ENCODE data around the gene ANKRD45. TPM values are rescaled to one million over a fixed set of nuclear protein-coding genes. Genes with fewer than 3 reads are reported as not detected.

Gene ANKRD45
- total RNA-seq, 1 experiment from 2014 or later = 2.2 TPM

GRCh38 chr1:173661271-173661670 lies 8.4 kb downstream of the ANKRD45 start (continued):
- no peak for TF ChIP-seq ZNF263 (CRISPR knock-in tag; IDR thresholded peaks at IDR 0.05; ENCODE audit: low read depth)
- TF ChIP-seq KAT7 (CRISPR knock-in tag; IDR thresholded peaks at IDR 0.05; ENCODE audit: borderline replicate concordance) = no peak
- no peak for TF ChIP-seq ZNF317 (CRISPR knock-in tag; IDR thresholded peaks at IDR 0.05; ENCODE audit: borderline replicate concordance, low read depth)
- no peak for TF ChIP-seq MAX (CRISPR knock-in tag; IDR thresholded peaks at IDR 0.05)
- no peak for TF ChIP-seq GTF2I (CRISPR knock-in tag; conservative IDR thresholded peaks at IDR 0.05)
- no peak for TF ChIP-seq AFF4 (CRISPR knock-in tag; IDR thresholded peaks at IDR 0.05; ENCODE audit: borderline replicate concordance)
- no peak for TF ChIP-seq PREB (CRISPR knock-in tag; IDR thresholded peaks at IDR 0.05; ENCODE audit: borderline replicate concordance)
- TF ChIP-seq NFYB (CRISPR knock-in tag; conservative IDR thresholded peaks at IDR 0.05; ENCODE audit: low read depth) = no peak
- no peak for TF ChIP-seq E2F5 (CRISPR knock-in tag; IDR thresholded peaks at IDR 0.05)
- TF ChIP-seq JAZF1 (CRISPR knock-in tag; IDR thresholded peaks at IDR 0.05) = no peak
- no peak for TF ChIP-seq TEAD1 (CRISPR knock-in tag; IDR thresholded peaks at IDR 0.05)
- TF ChIP-seq NR3C1 (CRISPR knock-in tag; conservative IDR thresholded peaks at IDR 0.05; ENCODE audit: low read depth) = no peak

- Mint-ChIP-seq H3K27ac (peak overlapping the region; percentile 14; the same call in 1 of the 2 replicates), H3K36me3 (peaks cover 19% of the 10 kb centered on the region), H3K4me3 (no peak overlapping the region), H3K27me3 (ENCODE audit: low read depth) (no peaks in the 10 kb centered on the region), H3K9me3 (peaks cover 35% of the 10 kb centered on the region), H3K4me1 (peaks cover 8% of the 10 kb centered on the region)
- ChIA-PET POLR2A (no interaction called here), CTCF (no interaction called here)
- ATAC-seq = no peak
- TF ChIP-seq ZNF425 (CRISPR knock-in tag; conservative IDR thresholded peaks at IDR 0.05) = no peak
- DNase-seq (ENCODE audit: low spot score) = no peak
Observed at GRCh38 chr1:173660306-173660705, 9.3 kb downstream of the ANKRD45 start.

GRCh38 chr1:173648880-173649605 lies 20.6 kb downstream of the ANKRD45 start:
- Mint-ChIP-seq H3K27me3 (ENCODE audit: low read depth) (no peaks in the 10 kb centered on the region), H3K4me1 (peaks cover 3% of the 10 kb centered on the region; the same call in 1 of the 2 replicates), H3K27ac (no peak overlapping the region), H3K4me3 (no peak overlapping the region), H3K9me3 (peaks cover 32% of the 10 kb centered on the region), H3K36me3 (peaks cover 10% of the 10 kb centered on the region; the same call in 1 of the 2 replicates)
- ChIA-PET POLR2A (no interaction called here), CTCF (no interaction called here)
- DNase-seq (ENCODE audit: low spot score) = no peak
- no peak for ATAC-seq
- TF ChIP-seq ETV6 (CRISPR knock-in tag; IDR thresholded peaks at IDR 0.05) (no peak), OVOL2 (CRISPR knock-in tag; IDR thresholded peaks at IDR 0.05; ENCODE audit: borderline replicate concordance) (no peak), SMAD3 (CRISPR knock-in tag; IDR thresholded peaks at IDR 0.05; ENCODE audit: borderline replicate concordance) (no peak), ESRRA (CRISPR knock-in tag; IDR thresholded peaks at IDR 0.05; ENCODE audit: borderline replicate concordance) (no peak), HMGXB4 (CRISPR knock-in tag; IDR thresholded peaks at IDR 0.05) (no peak), FOXJ3 (CRISPR knock-in tag; IDR thresholded peaks at IDR 0.05; ENCODE audit: borderline replicate concordance) (no peak), SMAD4 (CRISPR knock-in tag; IDR thresholded peaks at IDR 0.05) (no peak), TCF7 (CRISPR knock-in tag; IDR thresholded peaks at IDR 0.05; ENCODE audit: low read depth) (no peak), PRRX2 (CRISPR knock-in tag; IDR thresholded peaks at IDR 0.05) (no peak), CDX4 (CRISPR knock-in tag; IDR thresholded peaks at IDR 0.05; ENCODE audit: borderline replicate concordance) (no peak)

Measured in WTC11 (cell line).